Measurements from ENCODE around the gene TMEM14B. TPM values are rescaled to one million over a fixed set of nuclear protein-coding genes. Genes with fewer than 3 reads are reported as not detected.

TMEM14B gene
- total RNA-seq, 4 donors from 2014 or later, result 50.0 to 76.3 (median 60.1) TPM

GRCh38 chr6:10723567-10723881, 24.1 kb upstream of the TMEM14B start:
- TF ChIP-seq POLR2A (IDR thresholded peaks at IDR 0.05) (no peak), EP300 (IDR thresholded peaks at IDR 0.05) (no peak), CTCF (IDR thresholded peaks at IDR 0.05) (no peak)
- no peaks in the 10 kb centered on the region for H3K9me3 ChIP-seq
- peaks cover 0 to 52% (median 11%) of the 10 kb centered on the region in 4 donors for H3K4me1 ChIP-seq
- H3K4me3 ChIP-seq, result peak overlapping the region; percentile 51 to 82 (median 66)
- H3K27me3 ChIP-seq, result no peaks in the 10 kb centered on the region
- H3K27ac ChIP-seq, result peak overlapping the region in 3 of 4 donors; percentile 82 to 91 (median 89)
- 13 to 17% methylated on average over 7 of the region's 7 CpGs for WGBS, 2 donors
- DNase-seq (ENCODE audit: low spot score in 2 of 2), result no peak
- H3K36me3 ChIP-seq, result peaks cover 0 to 39% (median 0%) of the 10 kb centered on the region in 3 donors

- WGBS, 2 donors, result 67 to 78% methylated on average over 6 of the region's 6 CpGs
- Histone ChIP-seq H3K4me3 (no peak overlapping the region), H3K36me3 (peaks cover 0 to 54% (median 2%) of the 10 kb centered on the region in 3 donors), H3K27ac (no peak overlapping the region), H3K27me3 (no peaks in the 10 kb centered on the region), H3K4me1 (peaks cover 0 to 47% (median 11%) of the 10 kb centered on the region in 4 donors), H3K9me3 (no peaks in the 10 kb centered on the region)
- no peak for DNase-seq (ENCODE audit: low spot score in 2 of 2)
- TF ChIP-seq EP300 (IDR thresholded peaks at IDR 0.05), result no peak
- no peak for TF ChIP-seq CTCF (IDR thresholded peaks at IDR 0.05)
- TF ChIP-seq POLR2A (IDR thresholded peaks at IDR 0.05), result no peak
These were observed 22.6 kb upstream of the TMEM14B start for GRCh38 chr6:10725044-10725443.

GRCh38 chr6:10725716-10726115, 21.9 kb upstream of the TMEM14B start:
- no peak for DNase-seq (ENCODE audit: low spot score in 2 of 2)
- Histone ChIP-seq H3K4me1 (peaks cover 0 to 47% (median 11%) of the 10 kb centered on the region in 4 donors), H3K9me3 (no peaks in the 10 kb centered on the region), H3K4me3 (no peak overlapping the region), H3K27ac (no peak overlapping the region), H3K36me3 (peaks cover 0 to 61% (median 2%) of the 10 kb centered on the region in 3 donors), H3K27me3 (no peaks in the 10 kb centered on the region)
- TF ChIP-seq POLR2A (IDR thresholded peaks at IDR 0.05), result no peak
- no peak for TF ChIP-seq EP300 (IDR thresholded peaks at IDR 0.05)
- TF ChIP-seq CTCF (IDR thresholded peaks at IDR 0.05), result no peak
- WGBS, 2 donors, result 59 to 64% methylated on average over 9 of the region's 9 CpGs

GRCh38 chr6:10730254-10730653, 17.4 kb upstream of the TMEM14B start:
- 79 to 85% methylated on average over 3 of the region's 3 CpGs for WGBS, 2 donors
- Histone ChIP-seq H3K27ac (no peak overlapping the region), H3K9me3 (no peaks in the 10 kb centered on the region), H3K36me3 (peaks cover 0 to 85% (median 2%) of the 10 kb centered on the region in 3 donors), H3K4me1 (peaks cover 0 to 12% (median under 1%) of the 10 kb centered on the region in 4 donors), H3K27me3 (no peaks in the 10 kb centered on the region), H3K4me3 (no peak overlapping the region)
- TF ChIP-seq EP300 (IDR thresholded peaks at IDR 0.05) (no peak), POLR2A (IDR thresholded peaks at IDR 0.05) (no peak), CTCF (IDR thresholded peaks at IDR 0.05) (no peak)
- no peak for DNase-seq (ENCODE audit: low spot score in 2 of 2)

- Histone ChIP-seq H3K9me3 (no peaks in the 10 kb centered on the region), H3K36me3 (peaks cover 0 to 55% (median 2%) of the 10 kb centered on the region in 3 donors), H3K4me1 (no peaks in the 10 kb centered on the region), H3K27ac (no peak overlapping the region), H3K27me3 (no peaks in the 10 kb centered on the region), H3K4me3 (no peak overlapping the region)
- DNase-seq (ENCODE audit: low spot score in 2 of 2), result no peak
- TF ChIP-seq POLR2A (IDR thresholded peaks at IDR 0.05) (no peak), EP300 (IDR thresholded peaks at IDR 0.05) (no peak), CTCF (IDR thresholded peaks at IDR 0.05) (no peak)
- WGBS, 2 donors, result 64 to 75% methylated on average over 16 to 17 of the region's 17 CpGs
These were observed 14.4 kb upstream of the TMEM14B start for GRCh38 chr6:10733151-10733715.

Data from tibial nerve (tissue), 4 donors.